Measurements from ENCODE around the gene OR5T3.
"Not testable (repeated sequence)": the region's sequence is repeated elsewhere in the genome, so short reads cannot be mapped to it uniquely, and the experiment has no call there.

The OR5T3 gene

DNA sequence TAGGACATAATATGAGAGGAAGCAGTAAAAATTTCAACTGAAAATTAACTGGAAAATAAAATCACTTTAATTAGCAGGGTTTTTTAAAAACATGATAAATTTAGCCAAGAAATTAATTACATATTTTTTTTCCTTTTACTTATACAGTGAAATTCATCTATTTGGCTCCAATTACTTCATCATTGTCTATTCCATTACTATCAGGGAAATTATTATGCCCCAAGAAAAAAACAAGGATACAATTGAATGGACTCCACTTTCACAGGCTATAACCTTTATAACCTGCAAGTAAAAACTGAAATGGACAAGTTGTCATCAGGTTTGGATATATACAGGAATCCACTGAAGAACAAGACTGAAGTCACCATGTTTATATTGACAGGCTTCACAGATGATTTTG is at the start of gene OR5T3:
Gene OR5T3, plus strand, starts transcription at position 301 of the 400 bp plus-strand sequence. Its CDS starts 0 bp downstream, at position 301.
- no peak for DNase-seq (ENCODE audit: low spot score)

DNA sequence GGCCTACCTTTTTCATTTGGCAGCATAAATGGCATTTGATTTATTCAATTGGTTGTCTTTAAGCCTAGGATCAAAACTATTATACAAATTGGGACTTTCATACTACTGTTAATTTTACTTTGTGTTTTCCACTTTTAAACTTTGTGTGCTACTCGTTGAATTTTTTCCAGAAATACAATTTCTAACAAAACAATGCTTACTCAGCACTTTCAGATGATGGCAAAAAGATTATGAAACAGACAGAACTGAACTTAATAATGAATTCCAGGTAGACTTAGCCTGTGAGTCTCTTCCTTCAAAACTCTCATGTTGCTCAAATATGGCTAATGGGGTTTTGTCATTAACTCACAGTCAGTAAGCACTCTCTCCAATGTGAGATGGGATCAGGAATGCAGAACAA is 44.3 kb upstream of the OR5T3 start:
- DNase-seq (ENCODE audit: low spot score), result no peak

DNA sequence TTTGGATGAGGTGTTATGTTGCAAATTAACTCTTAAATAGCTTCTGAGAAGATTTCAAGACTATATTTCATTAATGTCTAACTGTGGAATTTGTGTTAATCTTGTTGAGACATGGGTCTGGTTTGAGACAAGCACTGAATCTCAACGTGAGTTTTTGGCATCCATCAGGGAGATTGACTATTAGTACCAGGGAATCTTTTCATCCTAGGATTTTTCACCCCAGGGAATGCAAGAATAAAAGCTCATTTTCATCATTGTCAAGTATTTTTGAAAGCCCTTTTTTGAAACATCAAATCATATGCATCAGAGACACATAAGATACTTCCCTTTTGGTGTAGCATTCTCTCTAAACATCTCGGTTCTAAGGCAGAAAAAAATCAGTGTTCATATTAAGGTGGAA is 37.5 kb upstream of the OR5T3 start:
- no peak for DNase-seq (ENCODE audit: low spot score)

- DNase-seq (ENCODE audit: low spot score), result not testable (repeated sequence)
These were observed 32.3 kb upstream of the OR5T3 start for GRCh38 chr11:56219735-56220134.

- DNase-seq (ENCODE audit: low spot score), result no peak
These were observed 17.9 kb upstream of the OR5T3 start, which contains the start of gene OR5T2 for GRCh38 chr11:56234155-56234554. OR5T2 (minus strand) TSS chr11:56234255; CDS start chr11:56233062, 1,193 bp downstream.

- no peak for DNase-seq (ENCODE audit: low spot score)
These were observed 19.0 kb downstream of the OR5T3 start for GRCh38 chr11:56271092-56271491.

DNA sequence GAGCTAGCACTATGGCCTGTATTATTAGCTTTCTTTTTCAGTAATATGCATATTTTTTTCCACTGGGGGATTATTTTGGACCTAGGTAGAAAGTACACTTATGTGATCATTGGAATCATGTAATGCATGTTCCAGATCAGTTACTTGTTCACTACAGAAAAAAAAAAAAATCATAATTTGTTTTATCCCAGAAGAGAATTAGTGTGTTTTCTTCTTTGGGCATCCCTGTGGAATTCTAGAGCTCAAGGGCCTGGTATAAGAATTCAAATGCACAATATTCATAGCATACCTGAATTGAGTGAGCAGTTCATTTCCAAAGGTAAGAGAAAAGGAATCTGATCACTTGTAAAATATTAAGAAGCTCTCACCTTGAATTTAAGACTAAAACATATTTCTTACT is 21.8 kb downstream of the OR5T3 start, which contains the start of gene OR5T1:
Gene OR5T1, plus strand, starts transcription at position 301 of the 400 bp plus-strand sequence. CDS start 1,485 bp downstream, outside the sequence.
- DNase-seq (ENCODE audit: low spot score), result no peak

DNA sequence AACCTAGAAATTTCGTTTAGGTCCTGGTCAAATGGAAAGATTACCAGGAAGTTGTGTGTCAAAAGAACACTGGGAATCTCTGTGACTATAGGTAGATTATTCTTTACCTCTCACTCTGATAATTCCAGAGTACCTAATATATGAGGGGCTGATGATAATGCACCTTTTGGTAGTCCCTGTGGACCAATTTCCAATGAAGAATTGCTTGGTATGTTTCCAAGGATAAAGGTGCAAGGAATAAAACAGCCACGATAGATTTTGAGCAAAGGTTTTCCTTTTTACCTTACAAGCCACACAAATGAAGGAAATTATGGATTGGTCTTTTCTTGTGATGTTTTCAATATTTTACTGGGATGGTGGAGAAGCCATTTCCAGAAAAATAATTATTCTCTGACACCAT is 40.1 kb downstream of the OR5T3 start, which contains the start of gene OR8H1:
Gene OR8H1, minus strand, starts transcription at position 101 of the 400 bp plus-strand sequence. CDS start 1,192 bp downstream, outside the sequence.
- no peak for DNase-seq (ENCODE audit: low spot score)

GRCh38 chr11:56296898-56297297 is 44.8 kb downstream of the OR5T3 start:
- DNase-seq (ENCODE audit: low spot score), result no peak
